D341Med (cell line): ENCODE measurements around the gene PYGL.
"Not testable (repeated sequence)": the region's sequence is repeated elsewhere in the genome, so short reads cannot be mapped to it uniquely, and the experiment has no call there.

Experiments
- DNase-seq: peaks from one replicate; pipeline ENCODE4 v3.0.0; 2012; ENCODE audit warnings: low spot score

The PYGL gene

GRCh38 chr14:50926851-50927386 is 17.4 kb downstream of the PYGL start:
- no peak for DNase-seq

- DNase-seq: no peak
Measured at GRCh38 chr14:50924843-50925242, 19.4 kb downstream of the PYGL start.

GRCh38 chr14:50924236-50924635 is 20.0 kb downstream of the PYGL start:
- DNase-seq: no peak

GRCh38 chr14:50922803-50923202 is 21.5 kb downstream of the PYGL start:
- no peak for DNase-seq

GRCh38 chr14:50920482-50921230 is 23.6 kb downstream of the PYGL start:
- no peak for DNase-seq

GRCh38 chr14:50919524-50919923 is 24.8 kb downstream of the PYGL start:
- not testable (repeated sequence) for DNase-seq

GRCh38 chr14:50917449-50917848 is 26.8 kb downstream of the PYGL start:
- DNase-seq: no peak

GRCh38 chr14:50910495-50911420 is 33.5 kb downstream of the PYGL start:
- no peak for DNase-seq

GRCh38 chr14:50906326-50907065 is 37.8 kb downstream of the PYGL start:
- DNase-seq: no peak

- no peak for DNase-seq
Measured at GRCh38 chr14:50904719-50905118, 39.6 kb downstream of the PYGL start.

GRCh38 chr14:50901361-50901760 is 42.9 kb downstream of the PYGL start:
- no peak for DNase-seq

- DNase-seq: no peak
Measured at GRCh38 chr14:50897658-50898175, 46.6 kb downstream of the PYGL start.

- not testable (repeated sequence) for DNase-seq
Measured at GRCh38 chr14:50897005-50897404, 47.3 kb downstream of the PYGL start.

GRCh38 chr14:50896421-50896820 is 47.9 kb downstream of the PYGL start:
- DNase-seq: not testable (repeated sequence)

- no peak for DNase-seq
Measured at GRCh38 chr14:50892255-50892654, 52.0 kb downstream of the PYGL start.

GRCh38 chr14:50887476-50887875 is 56.8 kb downstream of the PYGL start:
- no peak for DNase-seq

GRCh38 chr14:50883827-50884197 is 60.5 kb downstream of the PYGL start:
- no peak for DNase-seq

- no peak for DNase-seq
Measured at GRCh38 chr14:50882932-50883826, 61.1 kb downstream of the PYGL start.

GRCh38 chr14:50875359-50876070 is 68.8 kb downstream of the PYGL start:
- DNase-seq: no peak

GRCh38 chr14:50874757-50875156 is 69.5 kb downstream of the PYGL start:
- DNase-seq: no peak
